ENCODE results near the gene CHMP2A. TPM values are rescaled to one million over a fixed set of nuclear protein-coding genes. Genes with fewer than 3 reads are reported as not detected.

CHMP2A gene
- total and polyA plus RNA-seq, 10 of the 15 experiments (the other 5 are each of a cell fraction or from before 2014, with no cell fraction given): 69.5 to 172 (median 109) TPM

DNA sequence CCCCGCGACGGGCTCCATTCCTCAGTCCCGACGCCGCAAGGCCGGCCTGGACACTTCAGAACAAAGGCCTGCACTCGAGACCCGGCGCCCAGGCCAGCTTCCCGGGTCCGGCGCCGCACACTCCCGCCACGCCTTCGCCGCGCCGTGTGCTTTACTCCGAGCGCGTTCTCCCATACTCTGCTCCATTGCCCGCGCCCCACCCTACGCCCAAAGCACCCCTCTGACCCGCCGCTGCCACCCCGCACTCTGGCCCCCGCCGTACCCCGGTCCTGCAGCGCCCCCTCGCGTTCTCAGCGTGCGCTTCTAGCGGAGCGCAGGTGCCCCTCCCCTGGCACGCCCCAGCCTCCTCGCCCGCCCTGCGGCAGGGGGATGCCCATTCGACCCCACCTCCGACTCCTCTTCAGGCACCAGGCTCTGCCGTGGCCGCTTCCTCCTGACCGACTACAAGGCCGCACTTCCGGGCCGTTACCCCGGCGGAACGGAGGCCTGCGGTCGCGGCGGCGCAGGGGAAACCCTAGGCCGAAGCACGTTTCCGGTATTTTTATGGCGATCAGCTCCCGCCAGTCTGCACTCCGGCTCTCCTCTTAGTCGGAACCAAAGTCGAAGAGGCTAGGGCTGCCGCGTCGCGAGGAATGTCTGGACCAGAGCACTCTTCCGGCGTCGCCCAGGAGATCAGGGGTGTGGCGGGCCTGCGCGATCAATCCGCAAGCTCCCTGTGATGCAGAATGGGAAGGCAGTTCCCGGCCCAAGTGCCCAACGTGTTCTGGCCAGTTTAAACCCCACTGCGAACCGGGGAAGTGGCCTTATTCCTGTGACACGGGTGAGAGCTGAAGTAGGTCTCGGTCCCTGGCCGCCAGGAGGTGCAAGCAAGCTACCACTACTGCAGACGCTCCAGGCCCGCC is 35.3 kb downstream of the CHMP2A start, which contains the start of gene ZBTB45 (continued):
- TF ChIP-seq CREB1 (IDR thresholded peaks at IDR 0.05; ENCODE audit: low read depth): peak; percentile 90
- TF ChIP-seq SUPT20H (IDR thresholded peaks at IDR 0.05; ENCODE audit: borderline replicate concordance, control insufficient read depth, low read depth, low read length): no peak
- TF ChIP-seq STAT3 (IDR thresholded peaks at IDR 0.05; ENCODE audit: low read depth, low read length): 0 out of 2 replicates have a peak, but pooled peaks have one; percentile 54
- TF ChIP-seq ESRRA (IDR thresholded peaks at IDR 0.05; ENCODE audit: low read length): no peak; the same call in 1 of the 2 replicates
- peak; percentile 86; the same call in 1 of the 2 replicates for TF ChIP-seq SMARCA5 (IDR thresholded peaks at IDR 0.05)
- TF ChIP-seq PAX5 (IDR thresholded peaks at IDR 0.05; ENCODE audit: borderline replicate concordance, low read depth, low read length): peak; percentile 34; the same call in 1 of the 2 replicates
- TF ChIP-seq GATAD2B (conservative IDR thresholded peaks at IDR 0.05; ENCODE audit: low read depth): peak; percentile 88
- TF ChIP-seq, protein P1, sequence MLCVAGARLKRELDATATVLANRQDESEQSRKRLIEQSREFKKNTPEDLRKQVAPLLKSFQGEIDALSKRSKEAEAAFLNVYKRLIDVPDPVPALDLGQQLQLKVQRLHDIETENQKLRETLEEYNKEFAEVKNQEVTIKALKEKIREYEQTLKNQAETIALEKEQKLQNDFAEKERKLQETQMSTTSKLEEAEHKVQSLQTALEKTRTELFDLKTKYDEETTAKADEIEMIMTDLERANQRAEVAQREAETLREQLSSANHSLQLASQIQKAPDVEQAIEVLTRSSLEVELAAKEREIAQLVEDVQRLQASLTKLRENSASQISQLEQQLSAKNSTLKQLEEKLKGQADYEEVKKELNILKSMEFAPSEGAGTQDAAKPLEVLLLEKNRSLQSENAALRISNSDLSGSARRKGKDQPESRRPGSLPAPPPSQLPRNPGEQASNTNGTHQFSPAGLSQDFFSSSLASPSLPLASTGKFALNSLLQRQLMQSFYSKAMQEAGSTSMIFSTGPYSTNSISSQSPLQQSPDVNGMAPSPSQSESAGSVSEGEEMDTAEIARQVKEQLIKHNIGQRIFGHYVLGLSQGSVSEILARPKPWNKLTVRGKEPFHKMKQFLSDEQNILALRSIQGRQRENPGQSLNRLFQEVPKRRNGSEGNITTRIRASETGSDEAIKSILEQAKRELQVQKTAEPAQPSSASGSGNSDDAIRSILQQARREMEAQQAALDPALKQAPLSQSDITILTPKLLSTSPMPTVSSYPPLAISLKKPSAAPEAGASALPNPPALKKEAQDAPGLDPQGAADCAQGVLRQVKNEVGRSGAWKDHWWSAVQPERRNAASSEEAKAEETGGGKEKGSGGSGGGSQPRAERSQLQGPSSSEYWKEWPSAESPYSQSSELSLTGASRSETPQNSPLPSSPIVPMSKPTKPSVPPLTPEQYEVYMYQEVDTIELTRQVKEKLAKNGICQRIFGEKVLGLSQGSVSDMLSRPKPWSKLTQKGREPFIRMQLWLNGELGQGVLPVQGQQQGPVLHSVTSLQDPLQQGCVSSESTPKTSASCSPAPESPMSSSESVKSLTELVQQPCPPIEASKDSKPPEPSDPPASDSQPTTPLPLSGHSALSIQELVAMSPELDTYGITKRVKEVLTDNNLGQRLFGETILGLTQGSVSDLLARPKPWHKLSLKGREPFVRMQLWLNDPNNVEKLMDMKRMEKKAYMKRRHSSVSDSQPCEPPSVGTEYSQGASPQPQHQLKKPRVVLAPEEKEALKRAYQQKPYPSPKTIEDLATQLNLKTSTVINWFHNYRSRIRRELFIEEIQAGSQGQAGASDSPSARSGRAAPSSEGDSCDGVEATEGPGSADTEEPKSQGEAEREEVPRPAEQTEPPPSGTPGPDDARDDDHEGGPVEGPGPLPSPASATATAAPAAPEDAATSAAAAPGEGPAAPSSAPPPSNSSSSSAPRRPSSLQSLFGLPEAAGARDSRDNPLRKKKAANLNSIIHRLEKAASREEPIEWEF (IDR thresholded peaks at IDR 0.05; ENCODE audit: insufficient replicate concordance, low read depth, low read length): no peak
- no peak for TF ChIP-seq USF2 (IDR thresholded peaks at IDR 0.05; ENCODE audit: borderline replicate concordance, low read depth, low read length)
- TF ChIP-seq ZNF274 (IDR thresholded peaks at IDR 0.05; ENCODE audit: insufficient read depth, insufficient read length): no peak
- peak; percentile 90; the same call in 1 of the 2 replicates for TF ChIP-seq TARDBP (IDR thresholded peaks at IDR 0.05; ENCODE audit: borderline replicate concordance)
- TF ChIP-seq SMAD1 (IDR thresholded peaks at IDR 0.05; ENCODE audit: low read depth, partially characterized antibody): peak; percentile 73
- no peak for TF ChIP-seq EZH2 (IDR thresholded peaks at IDR 0.05; ENCODE audit: borderline replicate concordance, control insufficient read depth, low read depth, low read length)
- TF ChIP-seq, protein P2, sequence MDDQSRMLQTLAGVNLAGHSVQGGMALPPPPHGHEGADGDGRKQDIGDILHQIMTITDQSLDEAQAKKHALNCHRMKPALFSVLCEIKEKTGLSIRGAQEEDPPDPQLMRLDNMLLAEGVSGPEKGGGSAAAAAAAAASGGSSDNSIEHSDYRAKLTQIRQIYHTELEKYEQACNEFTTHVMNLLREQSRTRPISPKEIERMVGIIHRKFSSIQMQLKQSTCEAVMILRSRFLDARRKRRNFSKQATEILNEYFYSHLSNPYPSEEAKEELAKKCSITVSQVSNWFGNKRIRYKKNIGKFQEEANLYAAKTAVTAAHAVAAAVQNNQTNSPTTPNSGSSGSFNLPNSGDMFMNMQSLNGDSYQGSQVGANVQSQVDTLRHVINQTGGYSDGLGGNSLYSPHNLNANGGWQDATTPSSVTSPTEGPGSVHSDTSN (IDR thresholded peaks at IDR 0.05; ENCODE audit: insufficient replicate concordance, low read depth, low read length): no peak
- TF ChIP-seq HCFC1 (IDR thresholded peaks at IDR 0.05; ENCODE audit: low read length): peak; percentile 94
- TF ChIP-seq, protein P3, sequence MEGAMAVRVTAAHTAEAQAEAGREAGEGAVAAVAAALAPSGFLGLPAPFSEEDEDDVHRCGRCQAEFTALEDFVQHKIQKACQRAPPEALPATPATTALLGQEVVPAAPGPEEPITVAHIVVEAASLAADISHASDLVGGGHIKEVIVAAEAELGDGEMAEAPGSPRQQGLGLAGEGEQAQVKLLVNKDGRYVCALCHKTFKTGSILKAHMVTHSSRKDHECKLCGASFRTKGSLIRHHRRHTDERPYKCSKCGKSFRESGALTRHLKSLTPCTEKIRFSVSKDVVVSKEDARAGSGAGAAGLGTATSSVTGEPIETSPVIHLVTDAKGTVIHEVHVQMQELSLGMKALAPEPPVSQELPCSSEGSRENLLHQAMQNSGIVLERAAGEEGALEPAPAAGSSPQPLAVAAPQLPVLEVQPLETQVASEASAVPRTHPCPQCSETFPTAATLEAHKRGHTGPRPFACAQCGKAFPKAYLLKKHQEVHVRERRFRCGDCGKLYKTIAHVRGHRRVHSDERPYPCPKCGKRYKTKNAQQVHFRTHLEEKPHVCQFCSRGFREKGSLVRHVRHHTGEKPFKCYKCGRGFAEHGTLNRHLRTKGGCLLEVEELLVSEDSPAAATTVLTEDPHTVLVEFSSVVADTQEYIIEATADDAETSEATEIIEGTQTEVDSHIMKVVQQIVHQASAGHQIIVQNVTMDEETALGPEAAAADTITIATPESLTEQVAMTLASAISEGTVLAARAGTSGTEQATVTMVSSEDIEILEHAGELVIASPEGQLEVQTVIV (IDR thresholded peaks at IDR 0.05; ENCODE audit: borderline replicate concordance, partially characterized antibody): peak; percentile 87
- no peak for TF ChIP-seq RAD51 (IDR thresholded peaks at IDR 0.05)
- TF ChIP-seq JUND (IDR thresholded peaks at IDR 0.05; ENCODE audit: low read depth, low read length): 0 out of 2 replicates have a peak, but pooled peaks have one; percentile 34
- TF ChIP-seq ZNF24 (IDR thresholded peaks at IDR 0.05): peak; percentile 54

All from GM12878 (cell line).